ENCODE data around the gene LSR. TPM values are rescaled to one million over a fixed set of nuclear protein-coding genes. Genes with fewer than 3 reads are reported as not detected.

LSR gene
- total RNA-seq, 1 donor from 2014 or later: 5.4 TPM

- Mint-ChIP-seq H3K36me3 (ENCODE audit: unreplicated experiment) (no peaks in the 10 kb centered on the region), H3K9me3 (ENCODE audit: unreplicated experiment) (peaks cover 1% of the 10 kb centered on the region), H3K4me1 (ENCODE audit: low read depth, unreplicated experiment) (no peaks in the 10 kb centered on the region), H3K27me3 (ENCODE audit: unreplicated experiment) (no peaks in the 10 kb centered on the region), H3K4me3 (ENCODE audit: unreplicated experiment) (no peak within 1 kb of the TSS), H3K27ac (ENCODE audit: unreplicated experiment) (no peak within 1 kb of the TSS)
- DNase-seq: no peak
- TF ChIP-seq CTCF (IDR thresholded peaks at IDR 0.05; ENCODE audit: partially characterized antibody, unreplicated experiment): no peak
Measured at GRCh38 chr19:35228177-35228930, 20.4 kb upstream of the LSR start, which contains the start of gene FAM187B. TSS of gene FAM187B (minus strand) at chr19:35228739. CDS start at chr19:35228680, 59 bp downstream.

DNA sequence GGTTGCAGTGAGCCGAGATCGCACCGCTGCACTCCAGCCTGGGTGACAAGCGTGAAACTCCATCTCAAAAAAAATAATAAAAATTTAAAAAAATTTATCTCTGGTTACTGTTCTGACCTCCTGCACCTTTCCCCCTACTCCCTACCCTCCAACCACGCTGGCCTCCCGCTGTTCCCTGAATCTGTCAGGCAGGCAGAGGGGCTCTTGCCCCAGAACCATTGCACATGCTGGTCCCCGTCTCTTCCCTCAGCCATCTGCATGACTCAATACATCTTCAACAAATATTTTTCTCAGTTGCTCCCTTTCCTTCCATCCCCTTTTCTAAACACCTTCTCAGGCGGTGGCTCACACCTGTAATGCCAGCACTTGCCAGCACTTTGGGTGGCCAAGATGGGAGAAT is 19.2 kb upstream of the LSR start:
- H3K27me3 Mint-ChIP-seq (ENCODE audit: unreplicated experiment): no peaks in the 10 kb centered on the region
- H3K9me3 Mint-ChIP-seq (ENCODE audit: unreplicated experiment): peaks cover 2% of the 10 kb centered on the region
- DNase-seq: no peak
- H3K36me3 Mint-ChIP-seq (ENCODE audit: unreplicated experiment): no peaks in the 10 kb centered on the region
- H3K4me1 Mint-ChIP-seq (ENCODE audit: low read depth, unreplicated experiment): no peaks in the 10 kb centered on the region
- H3K27ac Mint-ChIP-seq (ENCODE audit: unreplicated experiment): no peak overlapping the region
- no peak overlapping the region for H3K4me3 Mint-ChIP-seq (ENCODE audit: unreplicated experiment)
- no peak for TF ChIP-seq CTCF (IDR thresholded peaks at IDR 0.05; ENCODE audit: partially characterized antibody, unreplicated experiment)

GRCh38 chr19:35231956-35232645 is 16.7 kb upstream of the LSR start:
- H3K27me3 Mint-ChIP-seq (ENCODE audit: unreplicated experiment): no peaks in the 10 kb centered on the region
- no peak for TF ChIP-seq CTCF (IDR thresholded peaks at IDR 0.05; ENCODE audit: partially characterized antibody, unreplicated experiment)
- no peak overlapping the region for H3K4me3 Mint-ChIP-seq (ENCODE audit: unreplicated experiment)
- no peak for DNase-seq
- peaks cover 4% of the 10 kb centered on the region for H3K36me3 Mint-ChIP-seq (ENCODE audit: unreplicated experiment)
- no peak overlapping the region for H3K27ac Mint-ChIP-seq (ENCODE audit: unreplicated experiment)
- H3K9me3 Mint-ChIP-seq (ENCODE audit: unreplicated experiment): peaks cover 3% of the 10 kb centered on the region
- H3K4me1 Mint-ChIP-seq (ENCODE audit: low read depth, unreplicated experiment): no peaks in the 10 kb centered on the region

GRCh38 chr19:35232912-35233311 is 15.9 kb upstream of the LSR start:
- no peak overlapping the region for H3K27ac Mint-ChIP-seq (ENCODE audit: unreplicated experiment)
- peaks cover 9% of the 10 kb centered on the region for H3K36me3 Mint-ChIP-seq (ENCODE audit: unreplicated experiment)
- DNase-seq: no peak
- no peak overlapping the region for H3K4me3 Mint-ChIP-seq (ENCODE audit: unreplicated experiment)
- peaks cover 2% of the 10 kb centered on the region for H3K27me3 Mint-ChIP-seq (ENCODE audit: unreplicated experiment)
- H3K9me3 Mint-ChIP-seq (ENCODE audit: unreplicated experiment): peaks cover 3% of the 10 kb centered on the region
- TF ChIP-seq CTCF (IDR thresholded peaks at IDR 0.05; ENCODE audit: partially characterized antibody, unreplicated experiment): no peak
- H3K4me1 Mint-ChIP-seq (ENCODE audit: low read depth, unreplicated experiment): no peaks in the 10 kb centered on the region
